Type B pancreatic cell (in vitro differentiated cells): ENCODE results near the gene C2CD4D. TPM values are rescaled to one million over a fixed set of nuclear protein-coding genes. Genes with fewer than 3 reads are reported as not detected.

Experiments used
- DNase-seq: peaks from one replicate; pipeline ENCODE4 v3.0.0; 2021; ENCODE audit warnings: mixed read lengths; ENCODE audit not compliant: unreplicated experiment; ENCODE audit errors: extremely low spot score
- H3K27ac Mint-ChIP-seq: 2 replicates; pipeline ENCODE4 v1.8.0; 2021; ENCODE audit warnings: mild to moderate bottlenecking, mixed read lengths
- H3K27me3 Mint-ChIP-seq: 2 replicates; pipeline ENCODE4 v1.8.0; 2021; ENCODE audit warnings: mixed read lengths
- H3K36me3 Mint-ChIP-seq: 2 replicates; pipeline ENCODE4 v1.8.0; 2021; ENCODE audit warnings: mixed read lengths
- H3K4me1 Mint-ChIP-seq: one replicate; pipeline ENCODE4 v1.8.0; 2021; ENCODE audit warnings: mixed read lengths; ENCODE audit not compliant: unreplicated experiment
- H3K4me3 Mint-ChIP-seq: 2 replicates; pipeline ENCODE4 v1.8.0; 2021; ENCODE audit warnings: mild to moderate bottlenecking, mixed read lengths
- H3K9me3 Mint-ChIP-seq: 2 replicates; pipeline ENCODE4 v1.8.0; 2021; ENCODE audit warnings: mixed read lengths
- total RNA-seq: library from RNA; stranded (reverse); gene quantifications from 2 replicates; pipeline ENCODE4 v1.2.1, GENCODE V29; 2021; ENCODE audit warnings: low replicate concordance
- TF ChIP-seq, protein P1 (sequence below): fragments of 200-600 bp; sonication (generic); conservative IDR thresholded peaks from 2 replicates; pipeline ENCODE4 v1.5.0; 2021; ENCODE audit warnings: antibody characterized with exemption, mild to moderate bottlenecking

C2CD4D gene
- total RNA-seq, 1 donor from 2014 or later = 0.43 TPM

DNA sequence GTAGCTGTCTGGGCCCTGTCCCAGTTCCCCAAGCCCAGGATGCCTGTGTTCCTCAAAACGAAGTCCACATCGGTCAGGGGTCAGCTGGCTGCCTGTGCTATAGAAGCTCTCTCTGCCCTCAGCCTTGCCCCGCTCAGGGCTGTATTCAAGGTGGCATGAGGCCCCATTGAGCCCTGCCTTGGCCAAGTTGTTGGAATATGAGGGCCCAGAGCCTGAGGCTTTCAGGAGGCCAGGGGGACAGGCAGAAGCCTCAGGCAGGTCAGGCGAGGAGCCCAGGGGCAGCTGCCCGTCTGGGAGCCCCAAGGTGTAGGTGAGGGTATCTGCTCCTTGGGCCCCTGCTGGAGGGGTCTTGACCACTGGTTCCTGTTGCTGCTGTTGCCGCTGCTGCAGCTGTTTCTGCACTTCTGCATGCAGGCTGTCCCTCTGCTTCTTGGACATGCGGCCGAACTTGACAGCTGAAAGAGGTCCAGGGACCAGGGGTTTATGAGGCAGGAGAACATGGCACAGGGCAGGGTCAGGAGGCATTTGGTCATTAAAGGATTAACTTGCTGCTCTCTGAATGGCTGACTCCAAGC, 24.6 kb downstream of the C2CD4D start:
- H3K4me3 Mint-ChIP-seq = no peak overlapping the region
- peaks cover 20% of the 10 kb centered on the region for H3K27me3 Mint-ChIP-seq
- H3K9me3 Mint-ChIP-seq = no peaks in the 10 kb centered on the region
- no peak for DNase-seq
- TF ChIP-seq, protein P1, sequence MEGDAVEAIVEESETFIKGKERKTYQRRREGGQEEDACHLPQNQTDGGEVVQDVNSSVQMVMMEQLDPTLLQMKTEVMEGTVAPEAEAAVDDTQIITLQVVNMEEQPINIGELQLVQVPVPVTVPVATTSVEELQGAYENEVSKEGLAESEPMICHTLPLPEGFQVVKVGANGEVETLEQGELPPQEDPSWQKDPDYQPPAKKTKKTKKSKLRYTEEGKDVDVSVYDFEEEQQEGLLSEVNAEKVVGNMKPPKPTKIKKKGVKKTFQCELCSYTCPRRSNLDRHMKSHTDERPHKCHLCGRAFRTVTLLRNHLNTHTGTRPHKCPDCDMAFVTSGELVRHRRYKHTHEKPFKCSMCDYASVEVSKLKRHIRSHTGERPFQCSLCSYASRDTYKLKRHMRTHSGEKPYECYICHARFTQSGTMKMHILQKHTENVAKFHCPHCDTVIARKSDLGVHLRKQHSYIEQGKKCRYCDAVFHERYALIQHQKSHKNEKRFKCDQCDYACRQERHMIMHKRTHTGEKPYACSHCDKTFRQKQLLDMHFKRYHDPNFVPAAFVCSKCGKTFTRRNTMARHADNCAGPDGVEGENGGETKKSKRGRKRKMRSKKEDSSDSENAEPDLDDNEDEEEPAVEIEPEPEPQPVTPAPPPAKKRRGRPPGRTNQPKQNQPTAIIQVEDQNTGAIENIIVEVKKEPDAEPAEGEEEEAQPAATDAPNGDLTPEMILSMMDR = no peak
- H3K27ac Mint-ChIP-seq = no peak overlapping the region
- no peaks in the 10 kb centered on the region for H3K36me3 Mint-ChIP-seq
- H3K4me1 Mint-ChIP-seq = peaks cover 2% of the 10 kb centered on the region

DNA sequence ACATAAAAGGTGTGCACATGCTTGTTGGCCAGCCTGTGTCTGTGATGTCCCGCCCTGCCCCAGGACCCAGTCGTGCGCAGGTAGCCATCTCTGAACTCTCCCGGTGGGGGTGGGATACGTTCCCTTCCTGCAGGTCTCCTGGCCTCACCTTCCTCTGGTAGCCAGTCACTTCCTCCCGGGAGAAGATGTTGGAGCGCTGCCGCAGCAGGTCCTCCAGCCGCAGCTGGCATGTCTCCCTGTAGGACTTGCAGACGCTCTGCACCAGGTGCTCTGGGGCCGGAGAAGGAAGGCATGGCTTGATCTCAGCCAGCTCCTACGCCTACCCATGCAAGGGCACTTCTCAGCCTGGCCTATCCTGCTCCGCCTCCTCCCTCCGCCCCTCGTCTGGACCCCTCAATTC, 25.2 kb downstream of the C2CD4D start:
- H3K4me3 Mint-ChIP-seq = no peak overlapping the region
- peaks cover 8% of the 10 kb centered on the region for H3K4me1 Mint-ChIP-seq
- H3K36me3 Mint-ChIP-seq = no peaks in the 10 kb centered on the region
- DNase-seq = no peak
- TF ChIP-seq, protein P1 = no peak
- no peaks in the 10 kb centered on the region for H3K9me3 Mint-ChIP-seq
- no peak overlapping the region for H3K27ac Mint-ChIP-seq
- peaks cover 24% of the 10 kb centered on the region for H3K27me3 Mint-ChIP-seq

DNA sequence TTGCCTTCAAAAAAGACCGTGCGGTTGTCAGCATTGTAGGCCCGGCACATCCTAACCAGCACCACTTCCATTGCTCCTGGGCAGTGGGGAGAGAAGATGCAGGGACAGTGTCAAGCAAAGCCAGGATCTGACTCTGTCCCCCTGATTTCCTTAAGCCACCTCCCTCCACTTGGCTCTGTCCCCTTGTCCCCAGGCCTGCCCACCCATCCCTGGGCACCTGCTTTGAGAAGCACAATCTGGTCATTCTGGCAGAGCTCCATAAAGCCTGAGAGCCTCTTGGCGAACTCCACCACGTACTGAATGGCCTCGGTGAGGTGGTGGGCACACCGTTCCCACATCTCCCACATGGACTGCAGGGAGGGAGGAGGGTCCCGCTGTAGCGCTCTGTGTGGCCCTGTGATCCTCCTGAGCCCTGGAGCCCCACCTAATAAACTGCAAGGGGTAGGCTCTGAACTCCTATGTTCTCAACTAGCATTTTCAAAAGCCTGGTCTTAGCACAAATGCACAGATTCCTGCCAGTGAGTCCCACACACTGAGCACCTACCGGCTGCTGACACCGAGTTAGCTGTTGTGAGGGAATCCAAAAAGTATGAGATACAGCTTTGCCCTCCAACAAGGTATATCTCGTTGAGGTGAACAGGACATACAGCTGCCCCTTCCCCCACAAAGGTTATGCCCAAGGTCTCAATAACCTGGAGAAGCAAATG, 26.2 kb downstream of the C2CD4D start:
- Mint-ChIP-seq H3K36me3 (no peaks in the 10 kb centered on the region), H3K4me3 (no peak overlapping the region), H3K27me3 (peaks cover 27% of the 10 kb centered on the region), H3K27ac (no peak overlapping the region), H3K4me1 (peaks cover 10% of the 10 kb centered on the region), H3K9me3 (no peaks in the 10 kb centered on the region)
- TF ChIP-seq, protein P1 = no peak
- DNase-seq = no peak

DNA sequence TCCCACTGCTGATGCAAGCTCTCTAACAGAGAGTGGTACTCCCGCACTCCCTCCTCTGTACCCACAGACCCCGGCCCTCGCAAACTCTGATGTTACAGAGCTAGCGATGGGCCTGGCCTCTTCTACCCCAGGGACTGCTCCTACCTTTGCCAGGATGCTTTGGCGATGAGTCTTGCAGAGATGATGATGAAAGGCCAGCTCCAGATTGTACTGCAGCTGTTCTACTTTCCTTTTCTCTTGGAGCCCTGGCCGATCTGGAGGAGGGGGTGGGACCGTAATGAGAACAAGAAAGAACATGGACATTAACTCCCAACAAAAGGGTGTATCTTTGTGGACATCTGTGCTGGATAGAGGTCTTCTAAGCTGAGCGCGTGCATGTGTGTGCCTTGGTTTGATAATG, 28.4 kb downstream of the C2CD4D start:
- H3K27me3 Mint-ChIP-seq = peaks cover 39% of the 10 kb centered on the region
- no peaks in the 10 kb centered on the region for H3K36me3 Mint-ChIP-seq
- DNase-seq = no peak
- no peak overlapping the region for H3K4me3 Mint-ChIP-seq
- no peak overlapping the region for H3K27ac Mint-ChIP-seq
- TF ChIP-seq, protein P1 = no peak
- H3K9me3 Mint-ChIP-seq = no peaks in the 10 kb centered on the region
- peaks cover 10% of the 10 kb centered on the region for H3K4me1 Mint-ChIP-seq

DNA sequence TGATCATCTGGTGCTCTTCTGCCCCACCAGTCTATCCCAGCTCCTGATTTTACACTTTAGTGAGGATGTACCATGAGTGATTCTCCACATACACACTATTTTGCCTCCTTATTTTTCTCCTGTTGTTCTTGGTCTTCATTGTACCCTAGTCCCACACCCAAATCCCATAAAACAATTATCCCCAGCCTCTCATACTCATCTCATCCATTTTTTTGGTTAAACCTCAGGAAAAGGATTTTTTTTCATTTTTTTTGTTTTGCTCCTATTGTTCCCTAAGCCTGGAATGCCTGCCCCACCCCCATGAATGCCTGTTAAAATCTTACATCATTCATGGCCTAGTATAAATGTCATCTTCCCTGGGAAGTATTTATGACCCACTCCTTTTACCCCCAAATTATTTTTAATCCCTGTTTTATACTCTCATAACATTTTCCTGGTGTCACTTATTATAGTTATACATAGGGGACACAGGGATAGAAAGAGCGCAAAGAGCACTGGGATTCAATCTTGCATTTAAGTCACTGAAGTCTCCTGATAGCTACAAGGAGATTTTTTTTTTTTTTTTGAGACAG, 29.5 kb downstream of the C2CD4D start:
- DNase-seq = no peak
- Mint-ChIP-seq H3K4me3 (no peak overlapping the region), H3K9me3 (no peaks in the 10 kb centered on the region), H3K4me1 (peaks cover 10% of the 10 kb centered on the region), H3K27me3 (peaks cover 45% of the 10 kb centered on the region), H3K36me3 (no peaks in the 10 kb centered on the region), H3K27ac (peak overlapping the region; percentile 50)
- TF ChIP-seq, protein P1 = no peak
